Natural killer cell (primary cell): ENCODE data around the gene PRUNE1. TPM values are rescaled to one million over a fixed set of nuclear protein-coding genes. Genes with fewer than 3 reads are reported as not detected.

ENCODE experiments used
- ATAC-seq, 3 donors: fragments of 150-1000 bp in 2 of 3; fragments of 200-7000 bp in 1 of 3; cut with Tn5 transposase; 1 replicate in 1 of 3; 2 replicates in 2 of 3; pipeline ENCODE4 v1.10.0; 2021; ENCODE audit warnings: mild to moderate bottlenecking in 2 of 3, moderate library complexity in 2 of 3
- DNase-seq, 2 donors: peaks; one replicate each; pipeline versions ENCODE4 v3.0.0 to v3.0.0-alpha.2; 2013 to 2021; ENCODE audit warnings: mixed read lengths in 1 of 2
- H3K27ac ChIP-seq: one replicate; pipeline ENCODE4 v1.5.1; 2013; ENCODE audit warnings: mild to moderate bottlenecking, low read length
- H3K27me3 ChIP-seq: one replicate; pipeline ENCODE4 v1.6.1; 2013; ENCODE audit warnings: low read length; ENCODE audit not compliant: control insufficient read depth, insufficient read depth
- H3K36me3 ChIP-seq: one replicate; pipeline ENCODE4 v1.6.1; 2013; ENCODE audit warnings: low read length; ENCODE audit not compliant: control insufficient read depth, insufficient read depth
- H3K4me1 ChIP-seq: one replicate; pipeline ENCODE4 v1.6.1; 2013; ENCODE audit warnings: low read length; ENCODE audit not compliant: control insufficient read depth, insufficient read depth
- H3K4me3 ChIP-seq: one replicate; pipeline ENCODE4 v1.5.1; 2013; ENCODE audit warnings: low read length
- H3K9me3 ChIP-seq: one replicate; pipeline ENCODE4 v1.6.1; 2013; ENCODE audit warnings: low read length; ENCODE audit not compliant: control insufficient read depth, insufficient read depth
- H3K27ac Mint-ChIP-seq, 2 donors: one replicate each; pipeline ENCODE4 v1.8.0; 2022; ENCODE audit warnings: mild to moderate bottlenecking in 2 of 2, mixed read lengths in 2 of 2, moderate library complexity in 1 of 2
- H3K27me3 Mint-ChIP-seq, 2 donors: one replicate each; pipeline ENCODE4 v1.8.0; 2022; ENCODE audit warnings: low read depth in 2 of 2, mixed read lengths in 2 of 2
- H3K36me3 Mint-ChIP-seq: one replicate; pipeline ENCODE4 v1.8.0; 2022; ENCODE audit warnings: mixed read lengths
- H3K4me1 Mint-ChIP-seq, 2 donors: one replicate each; pipeline ENCODE4 v1.8.0; 2022; ENCODE audit warnings: mixed read lengths in 2 of 2
- H3K4me3 Mint-ChIP-seq: one replicate; pipeline ENCODE4 v1.8.0; 2022; ENCODE audit warnings: mild to moderate bottlenecking, moderate library complexity, mixed read lengths
- H3K9me3 Mint-ChIP-seq, 2 donors: one replicate each; pipeline ENCODE4 v1.8.0; 2022; ENCODE audit warnings: mixed read lengths in 2 of 2
- CTCF ChIP-seq: fragments of 200-600 bp; IDR thresholded peaks from one replicate; pipeline ENCODE4 v1.8.0; 2022; ENCODE audit warnings: antibody characterized with exemption
- WGBS: methylation state at CpG from one replicate; pipeline ENCODE4 v1.1.7; 2013; ENCODE audit warnings: missing lambda C conversion rate; ENCODE audit not compliant: insufficient coverage; 5-methylcytosine and 5-hydroxymethylcytosine counted together
- intact Hi-C: fragments of 100-400 bp; cut with micrococcal nuclease; formaldehyde crosslinking; loops from one replicate; pipeline ENCODE4 v1.14.2; 2022
- total RNA-seq, 4 donors: library from RNA; stranded (reverse); fragments of 120-200 nt in 1 of 4; gene quantifications; one replicate each; pipeline versions ENCODE4 v1.2.3 to v1.2.4, GENCODE V29; 2013 to 2022

The PRUNE1 gene
- total RNA-seq, 3 donors from 2014 or later (not counting 1 experiment from before 2014, with no cell fraction given) = 11.4 to 14.1 (median 13.5) TPM

GRCh38 chr1:151002051-151002450, 6.2 kb upstream of the PRUNE1 start:
- no peak overlapping the region for H3K27ac ChIP-seq
- H3K4me3 ChIP-seq = no peak overlapping the region
- intact Hi-C loops = no loop called here
- no peak for TF ChIP-seq CTCF
- Mint-ChIP-seq H3K4me1 (peaks cover 20 to 30% of the 10 kb centered on the region in 2 donors), H3K27me3 (no peaks in the 10 kb centered on the region), H3K4me3 (no peak overlapping the region), H3K36me3 (no peaks in the 10 kb centered on the region), H3K9me3 (no peaks in the 10 kb centered on the region), H3K27ac (no peak overlapping the region)
- no peak for DNase-seq
- 86% methylated on average over 3 of the region's 3 CpGs for whole genome bisulfite sequencing
- no peaks in the 10 kb centered on the region for H3K9me3 ChIP-seq
- ATAC-seq = no peak
- H3K4me1 ChIP-seq = peaks cover 43% of the 10 kb centered on the region
- H3K27me3 ChIP-seq = no peaks in the 10 kb centered on the region
- H3K36me3 ChIP-seq = peaks cover 12% of the 10 kb centered on the region

- no peak overlapping the region for H3K27ac ChIP-seq
- Mint-ChIP-seq H3K27me3 (no peaks in the 10 kb centered on the region), H3K4me1 (peaks cover 26 to 36% of the 10 kb centered on the region in 2 donors), H3K36me3 (no peaks in the 10 kb centered on the region), H3K27ac (peak overlapping the region in 1 of 2 donors; percentile 69), H3K9me3 (no peaks in the 10 kb centered on the region), H3K4me3 (no peak overlapping the region)
- intact Hi-C loops = no loop called here
- no peaks in the 10 kb centered on the region for H3K27me3 ChIP-seq
- H3K36me3 ChIP-seq = peaks cover 9% of the 10 kb centered on the region
- H3K4me3 ChIP-seq = no peak overlapping the region
- H3K4me1 ChIP-seq = peaks cover 49% of the 10 kb centered on the region
- TF ChIP-seq CTCF = no peak
- DNase-seq (no peak), ATAC-seq (no peak)
- H3K9me3 ChIP-seq = no peaks in the 10 kb centered on the region
- 84% methylated on average over 2 of the region's 2 CpGs for WGBS
Observed at GRCh38 chr1:151002611-151003010, 5.6 kb upstream of the PRUNE1 start.

- no peak for TF ChIP-seq CTCF
- ATAC-seq (no peak), DNase-seq (peak in 1 of 2 donors; percentile 48)
- Histone ChIP-seq H3K36me3 (peaks cover 5% of the 10 kb centered on the region), H3K9me3 (no peaks in the 10 kb centered on the region), H3K27me3 (no peaks in the 10 kb centered on the region), H3K27ac (no peak overlapping the region), H3K4me1 (peaks cover 52% of the 10 kb centered on the region), H3K4me3 (no peak overlapping the region)
- Mint-ChIP-seq H3K27me3 (no peaks in the 10 kb centered on the region), H3K4me3 (no peak overlapping the region), H3K27ac (peak overlapping the region in 1 of 2 donors; percentile 69), H3K4me1 (peaks cover 31 to 42% of the 10 kb centered on the region in 2 donors), H3K9me3 (no peaks in the 10 kb centered on the region), H3K36me3 (no peaks in the 10 kb centered on the region)
- intact Hi-C loops = no loop called here
Observed at GRCh38 chr1:151003180-151003579, 5.1 kb upstream of the PRUNE1 start.

- ATAC-seq (no peak), DNase-seq (peak in 1 of 2 donors; percentile 35)
- H3K27me3 ChIP-seq = no peaks in the 10 kb centered on the region
- Mint-ChIP-seq H3K9me3 (no peaks in the 10 kb centered on the region), H3K27ac (peak overlapping the region; percentile 95 to 96), H3K36me3 (no peaks in the 10 kb centered on the region), H3K27me3 (no peaks in the 10 kb centered on the region), H3K4me1 (peaks cover 47 to 60% of the 10 kb centered on the region in 2 donors), H3K4me3 (peak overlapping the region; percentile 94)
- H3K9me3 ChIP-seq = no peaks in the 10 kb centered on the region
- WGBS = 57% methylated on average over 3 of the region's 4 CpGs
- peak overlapping the region; percentile 95 for H3K27ac ChIP-seq
- H3K4me1 ChIP-seq = peaks cover 63% of the 10 kb centered on the region
- no peak for TF ChIP-seq CTCF
- H3K36me3 ChIP-seq = no peaks in the 10 kb centered on the region
- H3K4me3 ChIP-seq = peak overlapping the region; percentile 51
- intact Hi-C loops = no loop called here
Observed at GRCh38 chr1:151005729-151006319, 2.4 kb upstream of the PRUNE1 start.
